Measurements from ENCODE around the gene STAT3. TPM values are rescaled to one million over a fixed set of nuclear protein-coding genes. Genes with fewer than 3 reads are reported as not detected.

STAT3 gene
- total and polyA plus RNA-seq, 2 of the 13 experiments (the other 11 are each of a cell fraction or from before 2014, with no cell fraction given), result 61.8 to 62.4 TPM

GRCh38 chr17:42422958-42423712 is 34.9 kb upstream of the STAT3 start, which contains the start of gene CAVIN1 (continued):
- peak; percentile 64 for TF ChIP-seq ARID4A (CRISPR knock-in tag; IDR thresholded peaks at IDR 0.05; ENCODE audit: borderline replicate concordance)
- peak in 1 of 2 experiments; percentile 48; a peak in 1 of 4 replicates for TF ChIP-seq REST (IDR thresholded peaks at IDR 0.05; ENCODE audit: borderline replicate concordance in 1 of 2, low read depth in 1 of 2, low read length in 2 of 2)
- TF ChIP-seq ELF1 (CRISPR knock-in tag; IDR thresholded peaks at IDR 0.05), result no peak
- TF ChIP-seq HINFP (CRISPR knock-in tag; IDR thresholded peaks at IDR 0.05; ENCODE audit: low read depth), result no peak
- no peak for TF ChIP-seq ZBTB40 (IDR thresholded peaks at IDR 0.05)
- TF ChIP-seq ZBTB40 (CRISPR knock-in tag; IDR thresholded peaks at IDR 0.05), result no peak
- TF ChIP-seq ZKSCAN8 (CRISPR knock-in tag; IDR thresholded peaks at IDR 0.05; ENCODE audit: borderline replicate concordance), result no peak
- no peak for TF ChIP-seq PLRG1 (conservative IDR thresholded peaks at IDR 0.05)
